OCI-M2 (cell line): ENCODE results near the gene NRROS.
"Not testable (repeated sequence)": the region's sequence is repeated elsewhere in the genome, so short reads cannot be mapped to it uniquely, and the experiment has no call there.

ENCODE experiments used
- DNase-seq: peaks from one replicate; lab custom pipeline; 2025; ENCODE audit not compliant: unreplicated experiment; lab: John Stamatoyannopoulos, UW

NRROS gene

GRCh38 chr3:196624067-196624790, 15.3 kb upstream of the NRROS start:
- DNase-seq = no peak

GRCh38 chr3:196624907-196625306, 14.6 kb upstream of the NRROS start:
- DNase-seq = no peak

- no peak for DNase-seq
These were observed 14.2 kb upstream of the NRROS start for GRCh38 chr3:196625331-196625730.

GRCh38 chr3:196627918-196628231, 11.6 kb upstream of the NRROS start:
- DNase-seq = no peak

- DNase-seq = no peak
These were observed 10.3 kb upstream of the NRROS start for GRCh38 chr3:196629228-196629627.

GRCh38 chr3:196631682-196632045, 7.8 kb upstream of the NRROS start:
- no peak for DNase-seq

- peak; percentile 92 for DNase-seq
These were observed 7.3 kb upstream of the NRROS start for GRCh38 chr3:196632046-196632751.

- DNase-seq = no peak
These were observed 5.8 kb upstream of the NRROS start for GRCh38 chr3:196633555-196634151.

- no peak for DNase-seq
These were observed 5.3 kb upstream of the NRROS start for GRCh38 chr3:196634224-196634623.

- DNase-seq = no peak
These were observed 4.7 kb upstream of the NRROS start for GRCh38 chr3:196634829-196635228.

GRCh38 chr3:196636369-196637349, 2.8 kb upstream of the NRROS start:
- DNase-seq = no peak

- DNase-seq = not testable (repeated sequence)
These were observed 1.6 kb upstream of the NRROS start for GRCh38 chr3:196637941-196638340.

- no peak for DNase-seq
These were observed 522 bp upstream of the NRROS start for GRCh38 chr3:196638861-196639482.

- DNase-seq = no peak
These were observed 964 bp downstream of the NRROS start for GRCh38 chr3:196640297-196641018.

- no peak for DNase-seq
These were observed 2.0 kb downstream of the NRROS start for GRCh38 chr3:196641333-196642054.

GRCh38 chr3:196642434-196642833, 2.9 kb downstream of the NRROS start:
- DNase-seq = no peak

- DNase-seq = no peak
These were observed 3.8 kb downstream of the NRROS start for GRCh38 chr3:196643201-196643749.

GRCh38 chr3:196643761-196644160, 4.3 kb downstream of the NRROS start:
- DNase-seq = no peak

GRCh38 chr3:196645096-196645495, 5.6 kb downstream of the NRROS start:
- DNase-seq = no peak
